ENCODE measurements around the gene ARFGAP1. TPM values are rescaled to one million over a fixed set of nuclear protein-coding genes. Genes with fewer than 3 reads are reported as not detected.

ARFGAP1 gene
- total and polyA plus RNA-seq, 4 donors = 47.0 to 108 (median 87.6) TPM

DNA sequence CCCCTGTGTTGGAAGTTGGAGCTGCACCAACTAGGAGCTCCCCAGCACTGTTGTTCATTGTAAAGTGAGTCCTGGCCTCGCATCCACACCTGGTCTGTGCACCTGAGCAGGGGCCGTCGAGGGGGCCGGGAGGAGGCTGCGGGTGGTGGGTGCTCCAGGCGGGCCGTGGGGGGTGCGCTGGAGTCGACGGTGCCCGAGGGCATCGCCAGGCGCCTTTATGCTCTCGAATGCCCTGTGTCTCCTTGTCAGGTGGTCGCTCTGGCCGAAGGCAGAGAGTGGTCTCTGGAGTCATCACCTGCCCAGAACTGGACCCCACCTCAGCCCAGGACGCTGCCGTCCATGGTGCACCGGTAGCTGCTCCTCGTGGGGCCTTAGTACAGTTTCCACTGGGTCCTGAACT is 4.3 kb downstream of the ARFGAP1 start:
- ATAC-seq (ENCODE audit: insufficient read depth, low FRiP score) (no peak), DNase-seq (no peak)
- Histone ChIP-seq H3K4me1 (ENCODE audit: control insufficient read depth in 5 of 5, insufficient read depth in 5 of 5, low read length in 5 of 5) (peaks cover 0 to 17% (median 7%) of the 10 kb centered on the region in 5 donors), H3K4me3 (no peak overlapping the region), H3K36me3 (ENCODE audit: control insufficient read depth in 4 of 4, insufficient read depth in 4 of 4, low read length in 4 of 4) (peaks cover 0 to 56% (median 3%) of the 10 kb centered on the region in 4 donors), H3K9me3 (ENCODE audit: control insufficient read depth in 4 of 4, insufficient read depth in 3 of 4, low read length in 3 of 4) (no peaks in the 10 kb centered on the region), H3K27ac (ENCODE audit: low read depth in 1 of 2, low read length in 1 of 2) (no peak overlapping the region), H3K9ac (ENCODE audit: insufficient read depth in 1 of 2, low read length in 2 of 2) (no peak overlapping the region), H3K27me3 (ENCODE audit: control insufficient read depth in 3 of 3, insufficient read depth in 3 of 3, low read length in 2 of 3) (no peaks in the 10 kb centered on the region)
- WGBS, 2 donors = 96 to 98% methylated on average over 20 of the region's 20 CpGs
- no peak for TF ChIP-seq CTCF (IDR thresholded peaks at IDR 0.05; ENCODE audit: control extremely low read depth, extremely low read depth)

DNA sequence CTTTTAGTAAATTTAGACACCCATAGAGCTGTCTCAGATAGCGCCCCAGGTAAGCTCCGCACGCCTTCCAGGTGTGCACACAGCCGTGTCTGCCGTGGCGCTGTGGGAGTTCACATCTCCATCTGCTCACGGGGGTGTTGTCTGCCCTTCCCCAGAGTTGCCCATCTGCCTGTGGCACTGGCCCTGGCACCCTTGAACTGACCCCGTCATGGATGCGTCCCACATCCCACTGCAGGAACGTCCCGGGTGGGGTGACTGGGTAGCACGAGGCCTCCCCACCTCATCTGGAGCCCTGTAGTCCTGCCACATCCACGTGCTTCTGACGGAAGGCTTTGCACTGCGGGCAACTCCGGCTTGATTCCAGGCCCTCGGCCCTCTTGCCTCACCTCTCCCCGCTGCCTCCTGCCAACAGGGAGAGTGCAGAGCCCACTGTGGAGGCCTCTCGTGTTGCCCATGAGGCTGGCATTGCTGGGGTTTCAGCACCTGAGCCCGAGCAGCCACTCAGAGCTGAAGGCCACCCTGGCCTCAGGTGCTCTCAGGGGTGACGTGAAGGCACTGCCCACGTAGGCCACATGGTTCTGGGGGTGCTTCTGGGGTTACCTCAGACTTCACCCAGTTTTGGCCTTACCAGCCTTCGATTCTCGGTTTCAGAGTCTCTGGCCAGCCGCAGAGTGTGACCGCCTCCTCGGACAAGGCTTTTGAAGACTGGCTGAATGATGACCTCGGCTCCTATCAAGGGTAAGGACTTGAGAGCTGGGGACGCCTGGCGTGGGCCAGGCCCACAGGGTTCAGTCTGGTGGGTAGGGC is 5.1 kb downstream of the ARFGAP1 start:
- WGBS, 2 donors = 96 to 97% methylated on average over 30 of the region's 30 CpGs
- Histone ChIP-seq H3K4me1 (ENCODE audit: control insufficient read depth in 5 of 5, insufficient read depth in 5 of 5, low read length in 5 of 5) (peaks cover 0 to 16% (median 7%) of the 10 kb centered on the region in 5 donors), H3K36me3 (ENCODE audit: control insufficient read depth in 4 of 4, insufficient read depth in 4 of 4, low read length in 4 of 4) (peaks cover 0 to 62% (median 4%) of the 10 kb centered on the region in 4 donors), H3K27me3 (ENCODE audit: control insufficient read depth in 3 of 3, insufficient read depth in 3 of 3, low read length in 2 of 3) (no peaks in the 10 kb centered on the region), H3K9me3 (ENCODE audit: control insufficient read depth in 4 of 4, insufficient read depth in 3 of 4, low read length in 3 of 4) (no peaks in the 10 kb centered on the region), H3K4me3 (no peak overlapping the region), H3K9ac (ENCODE audit: insufficient read depth in 1 of 2, low read length in 2 of 2) (no peak overlapping the region), H3K27ac (ENCODE audit: low read depth in 1 of 2, low read length in 1 of 2) (no peak overlapping the region)
- TF ChIP-seq CTCF (IDR thresholded peaks at IDR 0.05; ENCODE audit: control extremely low read depth, extremely low read depth) = no peak
- ATAC-seq (ENCODE audit: insufficient read depth, low FRiP score) = no peak
- no peak for DNase-seq

- H3K9ac ChIP-seq (ENCODE audit: insufficient read depth in 1 of 2, low read length in 2 of 2) = no peak overlapping the region
- H3K9me3 ChIP-seq (ENCODE audit: control insufficient read depth in 4 of 4, insufficient read depth in 3 of 4, low read length in 3 of 4) = no peaks in the 10 kb centered on the region
- no peak for TF ChIP-seq CTCF (IDR thresholded peaks at IDR 0.05; ENCODE audit: control extremely low read depth, extremely low read depth)
- H3K4me1 ChIP-seq (ENCODE audit: control insufficient read depth in 5 of 5, insufficient read depth in 5 of 5, low read length in 5 of 5) = peaks cover 0 to 10% (median 5%) of the 10 kb centered on the region in 5 donors
- 86 to 88% methylated on average over 17 of the region's 17 CpGs for WGBS, 2 donors
- peaks cover 0 to 71% (median 8%) of the 10 kb centered on the region in 4 donors for H3K36me3 ChIP-seq (ENCODE audit: control insufficient read depth in 4 of 4, insufficient read depth in 4 of 4, low read length in 4 of 4)
- H3K27me3 ChIP-seq (ENCODE audit: control insufficient read depth in 3 of 3, insufficient read depth in 3 of 3, low read length in 2 of 3) = no peaks in the 10 kb centered on the region
- no peak overlapping the region for H3K27ac ChIP-seq (ENCODE audit: low read depth in 1 of 2, low read length in 1 of 2)
- DNase-seq (no peak), ATAC-seq (ENCODE audit: insufficient read depth, low FRiP score) (no peak)
- H3K4me3 ChIP-seq = no peak overlapping the region
These were observed 6.0 kb downstream of the ARFGAP1 start for GRCh38 chr20:63278661-63279060.
